NCI-H1694 (cell line): ENCODE measurements around the gene GRID1.
A peak's percentile ranks its signal among the peaks of the same experiment; 100 is the strongest.
"Not testable (repeated sequence)": the region's sequence is repeated elsewhere in the genome, so short reads cannot be mapped to it uniquely, and the experiment has no call there.

Source experiments
- DNase-seq: peaks from one replicate; lab custom pipeline; 2025; lab: John Stamatoyannopoulos, UW

GRID1 gene

DNA sequence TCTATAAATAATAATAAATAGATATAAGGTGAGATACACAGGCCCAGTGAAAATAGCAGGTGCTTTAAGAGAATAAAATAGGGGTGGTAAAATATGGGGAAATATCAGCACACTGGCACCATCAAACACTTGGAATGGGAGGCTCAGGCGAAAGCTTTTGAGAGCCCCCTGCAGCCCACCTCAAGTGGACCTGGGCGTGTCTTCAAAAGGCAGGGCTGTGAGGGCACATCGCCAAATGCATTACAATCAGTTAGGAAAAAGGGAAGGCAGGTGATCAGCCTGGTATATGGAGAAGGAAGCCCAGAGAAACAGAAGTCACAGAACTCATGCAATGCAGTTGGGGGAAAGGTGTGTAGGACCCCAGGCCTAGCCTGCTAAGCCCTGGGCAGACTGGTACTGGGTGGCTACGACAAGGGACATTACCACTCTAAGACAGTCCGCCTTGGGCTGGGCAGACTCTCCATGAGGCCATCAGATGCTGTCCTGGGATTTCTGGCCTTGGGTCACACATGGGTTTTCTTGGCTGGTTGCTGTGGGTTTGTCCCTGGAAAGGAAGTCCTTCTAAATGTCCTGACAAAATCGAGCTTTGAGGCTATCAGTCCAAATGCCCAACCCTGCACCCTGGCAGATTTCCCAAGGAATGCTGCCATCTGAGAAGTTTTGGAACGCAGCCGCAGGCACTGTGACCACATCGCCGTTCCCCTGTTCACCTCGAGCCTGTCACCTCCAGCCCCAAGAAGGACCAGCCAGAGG is 330.6 kb downstream of the GRID1 start:
- no peak for DNase-seq

DNA sequence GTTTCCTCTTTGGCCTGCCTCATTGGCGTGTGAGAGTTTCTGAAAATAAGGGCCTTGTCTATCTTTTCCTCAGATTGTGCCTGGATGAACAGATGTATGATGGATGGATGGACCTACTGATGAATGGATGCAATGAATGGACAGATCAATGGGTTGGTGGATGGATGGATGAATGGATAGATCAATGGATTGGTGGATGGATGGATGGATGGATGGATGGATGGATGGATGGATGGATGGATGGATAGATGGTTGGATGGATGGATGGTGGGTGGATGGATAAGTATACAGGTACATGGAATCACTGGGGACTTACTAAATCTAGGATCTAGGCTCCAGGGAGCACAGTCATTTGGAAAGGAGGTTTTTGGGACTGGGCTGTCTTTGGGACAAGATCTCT is 331.9 kb downstream of the GRID1 start:
- no peak for DNase-seq

DNA sequence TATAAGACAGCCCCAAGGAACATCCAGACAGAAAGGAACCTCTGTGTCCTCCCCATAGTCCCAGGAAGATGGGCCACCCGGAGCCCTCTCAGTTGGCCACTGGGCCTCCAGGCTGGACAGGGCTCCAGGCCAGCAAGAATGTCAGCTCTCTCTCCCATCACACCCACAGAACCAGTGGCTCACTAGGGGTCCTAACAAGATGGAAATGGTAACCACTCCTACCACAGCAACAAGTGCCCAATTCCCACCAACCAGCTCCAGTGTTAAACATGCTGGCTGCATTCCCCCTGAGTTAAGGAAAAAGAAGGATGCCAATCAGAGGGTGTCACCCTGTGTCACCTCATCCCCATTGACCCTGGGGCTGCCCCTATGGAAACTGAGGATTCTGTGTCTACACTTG is 333.0 kb downstream of the GRID1 start:
- no peak for DNase-seq

DNA sequence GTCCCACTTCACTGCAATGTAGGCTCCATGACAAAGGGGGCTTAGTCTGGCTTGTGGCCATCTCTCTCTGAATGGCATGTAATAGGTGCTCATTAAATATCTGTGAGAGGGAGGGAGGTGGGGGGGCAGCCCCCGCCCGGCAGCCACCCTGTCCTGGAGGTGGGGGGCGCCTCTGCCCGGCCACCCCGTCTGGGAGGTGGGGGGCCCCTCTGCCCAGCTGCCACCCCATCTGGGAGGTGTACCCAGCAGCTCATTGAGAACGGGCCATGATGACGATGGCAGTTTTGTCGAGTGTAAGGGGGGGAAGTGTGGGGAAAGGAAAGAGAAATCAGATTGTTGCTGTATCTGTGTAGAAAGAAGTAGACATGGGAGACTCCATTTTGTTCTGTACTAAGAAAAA is 334.5 kb downstream of the GRID1 start:
- DNase-seq = not testable (repeated sequence)

DNA sequence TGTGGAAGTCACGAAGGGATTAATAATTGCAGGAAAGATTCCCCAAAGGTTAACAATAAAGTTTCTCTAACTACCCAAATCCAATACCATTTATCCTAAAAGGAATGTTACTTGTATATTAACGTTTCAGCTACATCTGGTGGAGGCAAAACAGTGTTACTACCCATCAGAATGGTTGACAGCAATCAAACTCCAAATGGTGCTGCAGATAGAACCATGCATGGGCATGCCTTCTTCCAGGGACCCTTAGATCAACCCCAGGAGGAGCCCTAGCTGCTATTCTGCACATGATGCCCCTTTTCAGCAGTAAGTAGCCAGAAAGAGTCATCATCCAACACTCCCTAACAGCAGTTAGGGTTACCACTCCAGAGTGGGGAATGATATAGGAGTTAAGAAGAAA is 336.3 kb downstream of the GRID1 start:
- DNase-seq = no peak

DNA sequence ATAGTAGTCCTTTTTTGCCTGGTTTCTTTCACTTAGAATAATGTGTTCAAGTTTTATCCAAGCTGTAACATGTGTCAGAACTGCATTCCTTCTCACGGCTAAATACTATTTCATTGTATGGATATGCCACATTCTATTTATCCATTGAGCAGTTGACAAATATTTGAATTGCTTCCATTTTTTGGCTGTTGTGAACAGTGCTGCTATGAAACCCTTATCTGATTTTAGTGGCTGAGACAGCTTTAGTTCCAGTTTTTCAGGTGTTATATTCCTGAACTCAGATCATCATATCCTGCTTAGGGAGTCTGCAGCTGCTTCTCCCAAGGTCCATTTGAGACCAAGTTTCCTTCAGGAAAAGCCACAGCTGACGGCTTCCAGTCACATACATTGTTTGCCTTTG is 339.2 kb downstream of the GRID1 start:
- no peak for DNase-seq

DNA sequence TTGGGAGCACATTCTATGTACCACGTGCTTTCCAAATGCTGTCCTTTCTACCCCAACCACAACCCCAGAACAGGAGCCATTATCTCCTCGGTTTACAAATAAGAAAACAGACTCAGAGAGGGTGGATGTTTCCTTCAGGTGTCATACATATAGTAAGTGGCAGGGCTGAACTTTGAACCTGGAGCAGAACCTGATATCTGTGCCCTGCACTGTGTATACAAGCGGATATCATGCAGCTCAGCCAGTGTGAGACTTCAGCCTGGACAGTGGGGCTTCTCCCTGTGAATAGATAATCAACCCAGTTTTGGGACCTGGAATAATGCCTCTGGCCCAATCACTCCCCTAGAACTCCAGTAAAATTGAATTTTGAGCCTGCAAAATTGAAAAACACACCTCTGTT is 341.1 kb downstream of the GRID1 start:
- no peak for DNase-seq

DNA sequence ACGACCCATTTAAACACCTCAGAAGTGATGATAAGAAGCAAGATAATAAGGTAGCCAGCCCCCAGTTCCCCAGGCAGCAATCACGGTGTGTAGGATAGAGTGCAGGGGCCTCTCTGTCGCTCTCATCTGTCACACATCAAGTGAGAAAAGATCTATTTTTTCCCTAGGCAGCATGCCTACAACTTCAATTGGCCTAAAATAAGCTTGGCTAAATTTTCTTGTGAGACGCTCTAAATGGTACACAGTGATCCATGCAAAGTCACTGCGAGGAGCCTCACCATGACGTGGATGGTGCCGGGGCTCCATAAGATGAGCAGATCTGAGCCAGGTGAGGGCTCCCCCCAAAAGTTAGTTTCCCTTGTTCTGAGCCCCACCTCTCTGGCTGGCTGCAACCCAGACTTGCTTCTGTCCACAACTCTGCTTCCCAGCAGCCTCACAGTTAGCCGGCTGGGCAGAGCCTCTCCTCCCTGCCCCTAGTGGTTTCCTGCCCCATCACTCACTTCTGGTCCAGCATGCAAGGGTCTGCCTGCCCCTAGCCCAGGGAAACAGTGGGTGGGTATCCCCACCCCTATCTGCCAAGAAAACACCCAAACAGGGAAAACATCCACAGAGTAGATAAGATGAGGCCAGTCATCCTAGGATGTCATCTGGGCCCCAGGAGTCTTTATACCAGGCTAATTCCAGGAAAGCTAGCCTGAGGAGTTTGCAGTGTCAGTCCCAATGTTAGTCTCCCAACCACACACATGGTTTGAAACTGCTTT is 342.1 kb downstream of the GRID1 start:
- DNase-seq = no peak

DNA sequence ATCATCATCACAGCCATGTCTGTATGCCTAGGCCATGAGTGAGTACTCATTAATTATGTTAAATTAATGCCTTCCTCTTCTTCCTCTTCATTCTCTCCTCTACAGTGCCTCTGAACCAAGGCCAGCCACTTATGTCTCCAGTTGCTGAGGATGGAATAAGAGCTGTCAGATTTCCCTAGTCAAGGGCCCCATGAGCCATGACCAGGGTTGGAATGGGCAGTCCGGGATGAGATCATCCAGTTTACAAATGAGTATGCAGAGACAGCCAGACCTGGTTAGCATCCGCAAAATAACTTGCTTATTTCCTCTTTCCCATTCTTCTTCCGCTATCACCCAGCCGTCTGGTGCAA is 342.7 kb downstream of the GRID1 start:
- DNase-seq = no peak

DNA sequence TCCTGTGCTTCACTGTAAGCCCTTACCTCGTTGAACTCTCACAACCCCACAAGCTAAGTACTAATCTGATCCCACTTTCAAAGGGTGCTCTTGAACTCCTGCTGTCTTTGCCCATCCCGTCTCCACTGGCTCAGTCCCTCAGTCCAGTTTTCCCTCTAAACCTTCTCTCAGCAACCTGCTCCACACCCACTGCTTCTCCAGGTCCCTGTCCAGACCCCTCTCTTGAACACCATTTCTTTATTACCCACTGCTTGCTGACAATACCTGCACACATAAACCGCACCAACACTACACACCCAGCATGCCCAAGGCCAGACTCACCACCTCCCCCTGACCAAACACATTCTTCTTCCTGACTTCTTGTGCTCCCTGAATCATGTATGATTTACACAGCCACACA is 343.3 kb downstream of the GRID1 start:
- no peak for DNase-seq

DNA sequence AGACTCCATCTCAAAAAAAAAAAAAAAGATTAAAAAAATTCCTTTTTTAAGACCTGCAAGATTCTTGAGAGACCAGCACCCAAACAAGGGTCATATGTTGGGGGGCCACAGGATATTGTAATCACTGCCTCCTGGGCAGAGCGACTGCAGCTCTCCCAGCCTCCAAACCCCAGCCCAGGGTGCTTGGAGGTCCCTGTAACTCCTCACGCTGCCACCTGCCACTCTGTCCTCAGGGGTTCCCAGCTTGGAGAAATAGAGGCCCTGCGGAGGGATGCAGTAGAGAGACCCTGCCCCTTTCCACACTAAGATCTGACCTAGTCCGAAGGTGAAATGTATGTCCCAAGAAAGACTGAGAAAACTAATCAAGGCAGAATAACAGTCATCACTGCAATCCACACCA is 343.7 kb downstream of the GRID1 start:
- DNase-seq = no peak

DNA sequence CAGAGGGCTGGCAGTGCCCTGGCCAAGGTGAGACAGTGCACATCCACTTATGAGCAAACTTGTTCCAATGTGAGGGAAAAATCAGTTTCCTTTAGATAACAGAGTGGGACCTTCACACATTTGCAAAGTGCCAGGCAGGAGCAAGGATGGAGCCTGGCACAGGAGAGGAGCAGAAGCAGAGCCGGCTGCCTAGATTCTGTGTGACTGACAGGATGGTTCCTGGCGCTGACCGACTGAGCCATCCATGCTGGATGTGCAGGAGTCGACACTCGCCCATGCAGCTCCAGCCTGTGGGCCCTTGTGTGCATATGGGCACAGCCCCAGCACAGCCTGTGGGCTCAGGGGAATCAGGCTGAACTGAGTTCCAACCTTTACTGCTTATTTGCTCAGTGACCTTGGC is 346.5 kb downstream of the GRID1 start:
- peak; percentile 17 for DNase-seq

DNA sequence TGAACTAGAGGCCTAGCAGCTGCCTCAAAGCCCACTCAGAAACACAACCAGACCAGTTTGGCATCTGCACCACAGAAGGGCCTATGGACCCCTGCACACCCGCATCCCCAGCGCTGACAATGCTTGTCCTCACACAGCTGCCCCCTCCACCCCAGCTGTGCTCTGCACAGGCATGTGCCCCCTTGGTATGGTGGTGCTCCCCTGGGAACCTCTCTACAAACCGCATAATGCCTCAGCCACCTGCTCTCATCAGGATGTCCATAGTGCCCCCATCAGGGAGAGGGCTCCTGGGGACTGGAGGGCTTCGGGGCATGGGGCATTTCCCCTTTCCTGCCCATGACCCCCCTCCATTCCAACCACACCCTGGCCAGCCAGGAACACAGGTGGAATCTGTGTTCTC is 347.5 kb downstream of the GRID1 start:
- DNase-seq = no peak

DNA sequence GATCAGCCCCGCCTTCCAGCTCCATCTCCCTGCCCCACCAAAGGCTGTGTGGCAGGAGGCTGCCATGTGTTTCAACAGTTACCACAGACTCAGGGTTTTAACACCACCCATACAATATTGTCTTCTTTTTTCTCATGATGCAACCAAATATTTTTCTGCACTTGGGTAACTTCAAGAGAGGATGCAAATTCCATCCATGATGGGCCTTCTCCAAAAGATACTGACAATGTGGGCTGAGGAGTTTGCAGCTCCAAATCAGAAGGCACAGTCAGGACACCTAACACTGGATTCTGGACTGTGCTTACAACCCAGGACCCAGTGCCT is 347.9 kb downstream of the GRID1 start:
- no peak for DNase-seq

DNA sequence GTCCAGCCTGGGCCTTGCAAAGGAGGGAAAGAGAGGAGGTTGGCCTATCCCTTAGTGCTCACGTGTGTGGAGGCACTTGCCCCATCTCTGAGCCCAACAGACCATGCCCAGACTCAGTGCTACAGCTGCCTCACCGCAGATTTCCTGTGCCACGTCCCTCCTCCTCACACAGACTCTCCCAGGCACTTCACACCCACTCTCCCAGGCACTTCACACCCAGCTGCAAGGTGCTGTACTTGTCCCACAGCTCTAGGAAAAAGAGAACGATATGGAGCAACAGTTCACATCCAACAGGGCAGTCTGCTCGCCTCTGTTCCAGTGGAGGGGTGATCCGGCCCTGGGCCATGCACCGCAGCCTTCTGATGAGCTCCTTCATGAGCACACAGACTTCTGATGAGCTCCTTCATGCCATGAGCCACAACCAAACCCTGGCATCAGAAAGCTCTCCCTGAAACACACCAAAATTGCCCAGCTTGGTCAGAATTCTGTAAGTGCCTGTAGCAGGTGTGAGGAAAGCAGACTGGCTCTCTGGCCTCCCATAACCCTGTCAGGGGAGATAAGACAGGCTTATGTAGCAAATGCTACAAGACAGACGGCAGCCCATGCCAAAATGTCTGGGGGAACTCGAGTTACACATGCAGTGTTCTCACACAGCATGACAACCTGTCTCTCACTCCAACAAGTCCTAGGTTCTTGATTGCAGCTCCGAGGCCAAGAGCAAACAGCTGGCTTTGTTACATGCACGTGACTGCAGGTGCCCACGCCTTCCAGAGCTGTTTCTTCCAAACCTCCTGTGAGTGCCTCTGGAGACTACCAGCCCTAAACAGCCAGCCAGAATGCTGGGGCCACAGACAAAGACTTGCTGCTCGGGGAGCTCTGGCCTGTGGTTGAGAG is 348.5 kb downstream of the GRID1 start:
- no peak for DNase-seq

DNA sequence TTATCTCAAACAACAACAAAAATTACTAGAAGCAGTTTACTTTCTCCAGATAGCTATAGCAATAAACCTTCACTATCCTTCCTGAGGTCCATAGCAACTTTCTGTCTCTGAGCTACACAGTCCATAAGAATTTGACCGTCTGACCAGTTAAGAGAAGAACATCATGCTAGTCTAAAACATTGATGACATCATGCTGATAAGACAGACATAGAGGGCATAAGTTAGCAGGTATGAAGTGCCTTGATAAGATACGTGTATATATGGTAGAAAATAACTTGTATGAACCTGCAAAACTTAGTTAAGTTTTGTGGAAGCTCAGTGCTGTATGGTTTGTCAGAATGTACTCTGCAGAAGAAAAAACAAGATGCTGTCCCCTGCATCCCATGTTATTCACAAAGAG is 353.0 kb downstream of the GRID1 start:
- no peak for DNase-seq

DNA sequence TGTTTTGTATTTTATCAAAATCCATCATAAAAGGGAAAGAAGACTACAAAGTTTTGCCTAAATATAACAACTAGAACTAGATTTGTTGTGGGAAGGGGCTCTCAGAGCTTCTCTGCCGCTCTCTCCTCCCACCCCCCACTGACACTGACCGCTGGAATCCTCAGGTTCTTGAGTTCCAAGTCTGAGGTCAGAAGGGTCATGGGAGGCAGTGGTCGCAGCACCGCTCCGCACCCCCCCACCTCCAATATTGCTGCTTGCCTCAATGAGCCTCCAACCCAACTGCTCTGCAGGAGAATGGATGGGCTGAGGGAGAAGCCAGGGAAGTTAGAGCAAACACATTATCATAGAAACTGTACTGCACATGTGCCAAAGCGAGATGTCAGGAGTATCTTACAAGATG is 359.4 kb downstream of the GRID1 start:
- DNase-seq = no peak

DNA sequence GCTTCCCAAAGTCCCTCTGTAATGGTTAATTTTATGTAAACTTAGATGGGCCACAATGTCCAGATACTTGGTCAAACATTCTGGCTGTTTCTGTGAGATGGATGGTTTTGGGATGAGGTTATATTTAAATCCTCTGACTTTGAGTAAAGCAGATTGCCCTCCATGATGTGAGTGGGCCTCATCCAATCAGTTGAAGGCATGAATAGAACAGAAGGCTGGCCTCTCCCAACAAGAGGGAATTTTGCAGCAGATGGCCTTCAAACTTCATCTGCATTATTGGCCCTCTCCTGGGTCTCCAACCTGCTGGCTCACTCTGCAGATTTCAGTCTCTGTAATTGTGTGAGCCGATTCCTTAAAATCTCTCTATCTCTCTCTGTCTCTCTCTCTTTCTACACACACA is 362.3 kb downstream of the GRID1 start:
- DNase-seq = no peak

DNA sequence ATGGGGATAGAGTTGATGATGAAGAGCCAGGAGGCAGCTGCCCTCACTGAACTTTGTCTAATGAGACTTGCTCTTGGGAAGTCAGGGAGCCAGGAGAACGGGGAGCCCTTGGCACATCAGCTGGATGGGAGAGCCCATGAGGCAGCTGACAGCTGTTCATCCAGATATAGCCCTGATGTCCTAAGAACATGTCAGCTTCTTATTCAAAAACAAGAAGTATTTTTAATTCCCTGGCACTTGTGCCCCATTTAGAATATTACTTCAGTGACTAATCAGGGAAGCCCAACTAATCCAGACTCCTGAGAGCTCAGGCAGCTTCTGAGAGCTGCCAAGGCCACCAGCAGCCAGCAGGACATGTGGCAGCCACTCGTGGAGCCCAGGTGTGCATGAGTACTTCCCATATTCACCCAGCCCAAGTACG is 363.4 kb downstream of the GRID1 start:
- no peak for DNase-seq

DNA sequence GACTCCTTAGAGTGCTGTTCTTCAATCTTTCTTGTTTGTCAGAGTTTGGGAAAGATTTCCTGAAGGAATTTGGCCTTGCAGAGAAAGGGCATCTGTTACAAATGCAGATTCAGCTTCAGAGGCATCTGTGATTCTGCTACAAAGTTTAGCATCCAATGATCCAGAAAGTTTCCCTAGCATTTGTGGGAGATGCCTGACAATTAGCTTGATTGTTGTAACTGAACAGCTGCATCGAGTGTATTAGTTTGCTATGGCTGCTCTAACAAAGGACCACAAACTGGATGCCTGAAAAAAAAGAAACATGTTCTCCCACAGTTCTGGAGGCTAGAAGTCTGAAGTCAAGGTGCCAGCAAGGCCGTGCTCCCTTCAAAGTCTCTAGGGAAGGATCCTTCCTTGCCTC is 365.1 kb downstream of the GRID1 start:
- no peak for DNase-seq

DNA sequence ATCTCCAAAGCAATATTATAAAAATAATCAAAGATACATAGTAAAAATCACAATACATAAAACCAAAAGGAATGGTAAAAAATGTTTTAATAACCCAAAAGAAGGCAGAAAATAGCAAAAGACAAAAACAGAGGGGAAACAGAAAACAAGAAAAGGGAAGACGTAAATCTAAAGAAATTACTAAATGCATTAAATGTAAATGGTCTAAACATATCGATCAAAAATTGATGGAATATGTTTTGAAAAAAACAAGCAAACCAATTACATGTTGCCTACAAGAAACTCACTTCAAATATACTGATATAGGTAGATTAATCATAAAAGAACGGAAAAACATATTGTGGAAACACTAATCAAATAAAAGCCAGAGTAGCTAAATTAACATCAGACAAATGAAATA is 369.1 kb downstream of the GRID1 start:
- no peak for DNase-seq

DNA sequence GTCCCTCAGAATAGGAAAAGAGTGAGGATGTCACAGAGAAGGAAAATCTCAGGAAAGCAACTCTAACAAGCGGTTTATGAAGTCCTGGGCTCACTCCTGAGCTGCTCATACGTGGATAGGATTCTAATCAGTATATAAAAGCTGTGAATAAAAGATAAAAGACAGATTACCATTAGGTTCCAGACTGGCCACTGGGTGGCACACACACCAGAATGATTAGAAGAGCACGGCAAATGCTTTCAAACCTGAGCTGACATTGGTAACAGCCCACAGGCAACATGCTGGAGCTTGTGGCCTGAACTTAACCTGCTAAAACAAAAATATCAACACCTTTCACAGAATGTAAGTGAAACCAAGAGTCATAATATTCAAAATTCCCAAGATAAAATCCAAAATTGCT is 370.8 kb downstream of the GRID1 start:
- peak; percentile 45 for DNase-seq
